RWPE2 (cell line): ENCODE measurements around the gene PIK3CB.
"Not testable (repeated sequence)": the region's sequence is repeated elsewhere in the genome, so short reads cannot be mapped to it uniquely, and the experiment has no call there.

Experiments used
- ATAC-seq: fragments of 200-7000 bp; cut with Tn5 transposase; 3 replicates; pipeline ENCODE4 v1.9.1; 2021; ENCODE audit warnings: low read depth
- DNase-seq: peaks from one replicate; pipeline ENCODE4 v3.0.0-alpha.2; 2020; ENCODE audit warnings: low spot score
- H3K27ac ChIP-seq: fragments of 450-650 bp; 2 replicates; pipeline ENCODE4 v1.5.1; 2017; ENCODE audit warnings: mild to moderate bottlenecking; ENCODE audit not compliant: poor library complexity, severe bottlenecking
- H3K27me3 ChIP-seq: fragments of 250-450 bp; sonication (Bioruptor Pico); 2 replicates; pipeline ENCODE4 v1.5.1; 2021; ENCODE audit warnings: mild to moderate bottlenecking, moderate library complexity; ENCODE audit not compliant: insufficient read depth, poor library complexity, severe bottlenecking
- H3K36me3 ChIP-seq: fragments of 250-450 bp; sonication (Bioruptor Pico); 2 replicates; pipeline ENCODE4 v1.5.1; 2020; ENCODE audit warnings: low read depth, mild to moderate bottlenecking, moderate library complexity
- H3K4me1 ChIP-seq: fragments of 250-450 bp; sonication (Bioruptor Pico); 2 replicates; pipeline ENCODE4 v1.5.1; 2021; ENCODE audit warnings: mild to moderate bottlenecking, moderate library complexity; ENCODE audit not compliant: insufficient read depth, poor library complexity, severe bottlenecking
- H3K4me3 ChIP-seq: fragments of 250-450 bp; sonication (Bioruptor Pico); 2 replicates; pipeline ENCODE4 v1.5.1; 2021; ENCODE audit warnings: mild to moderate bottlenecking, moderate library complexity; ENCODE audit not compliant: severe bottlenecking
- H3K9me3 ChIP-seq: fragments of 250-450 bp; sonication (Bioruptor Pico); 2 replicates; pipeline ENCODE4 v1.5.1; 2021; ENCODE audit warnings: mild to moderate bottlenecking, moderate library complexity; ENCODE audit not compliant: severe bottlenecking
- TF ChIP-seq, protein P1 (sequence below): fragments of 450-650 bp; IDR thresholded peaks from one replicate; pipeline ENCODE4 v1.5.1; 2017; ENCODE audit warnings: mild to moderate bottlenecking, moderate library complexity; ENCODE audit not compliant: poor library complexity, severe bottlenecking

The PIK3CB gene

DNA sequence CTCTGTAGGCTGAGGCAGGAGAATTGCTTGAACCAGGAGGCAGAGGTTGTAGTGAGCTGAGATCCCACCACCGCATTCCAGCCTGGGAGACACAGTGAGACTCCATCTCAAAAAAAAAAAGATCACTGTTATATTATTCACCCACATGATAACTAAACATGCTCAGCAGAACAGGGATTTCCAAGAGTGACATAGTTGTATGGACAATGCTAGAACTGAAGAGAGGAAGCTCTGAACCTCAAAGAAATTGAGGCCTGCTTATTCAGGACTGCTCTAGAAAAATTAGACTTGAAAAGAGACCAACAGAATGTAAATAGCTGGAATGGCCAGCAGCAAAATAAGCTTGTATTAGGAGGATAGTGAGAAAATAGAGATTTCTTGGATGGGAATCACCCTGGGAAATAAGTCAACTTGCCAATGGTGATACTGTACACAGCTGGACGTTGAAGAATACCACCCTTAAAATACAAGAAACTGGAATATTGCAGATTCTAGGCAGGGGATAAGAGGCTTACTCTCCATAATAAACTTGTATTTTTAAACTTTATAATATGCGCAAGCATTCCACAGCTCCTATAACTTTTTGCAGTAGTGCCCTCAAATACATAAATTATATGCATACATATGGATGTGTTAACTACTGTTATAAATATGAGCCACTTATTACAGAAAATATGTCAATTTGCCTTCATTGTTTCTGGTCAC, 28.2 kb downstream of the PIK3CB start:
- no peak for ATAC-seq
- H3K36me3 ChIP-seq, result 0 out of 2 replicates have a peak, but pooled peaks cover 7% of the 10 kb centered on the region
- no peaks in the 10 kb centered on the region for H3K27me3 ChIP-seq
- no peak for DNase-seq
- H3K27ac ChIP-seq, result no peak overlapping the region
- no peak overlapping the region for H3K4me3 ChIP-seq
- no peaks in the 10 kb centered on the region for H3K9me3 ChIP-seq
- TF ChIP-seq, protein P1, sequence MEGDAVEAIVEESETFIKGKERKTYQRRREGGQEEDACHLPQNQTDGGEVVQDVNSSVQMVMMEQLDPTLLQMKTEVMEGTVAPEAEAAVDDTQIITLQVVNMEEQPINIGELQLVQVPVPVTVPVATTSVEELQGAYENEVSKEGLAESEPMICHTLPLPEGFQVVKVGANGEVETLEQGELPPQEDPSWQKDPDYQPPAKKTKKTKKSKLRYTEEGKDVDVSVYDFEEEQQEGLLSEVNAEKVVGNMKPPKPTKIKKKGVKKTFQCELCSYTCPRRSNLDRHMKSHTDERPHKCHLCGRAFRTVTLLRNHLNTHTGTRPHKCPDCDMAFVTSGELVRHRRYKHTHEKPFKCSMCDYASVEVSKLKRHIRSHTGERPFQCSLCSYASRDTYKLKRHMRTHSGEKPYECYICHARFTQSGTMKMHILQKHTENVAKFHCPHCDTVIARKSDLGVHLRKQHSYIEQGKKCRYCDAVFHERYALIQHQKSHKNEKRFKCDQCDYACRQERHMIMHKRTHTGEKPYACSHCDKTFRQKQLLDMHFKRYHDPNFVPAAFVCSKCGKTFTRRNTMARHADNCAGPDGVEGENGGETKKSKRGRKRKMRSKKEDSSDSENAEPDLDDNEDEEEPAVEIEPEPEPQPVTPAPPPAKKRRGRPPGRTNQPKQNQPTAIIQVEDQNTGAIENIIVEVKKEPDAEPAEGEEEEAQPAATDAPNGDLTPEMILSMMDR, result no peak
- peaks cover 7% of the 10 kb centered on the region for H3K4me1 ChIP-seq

DNA sequence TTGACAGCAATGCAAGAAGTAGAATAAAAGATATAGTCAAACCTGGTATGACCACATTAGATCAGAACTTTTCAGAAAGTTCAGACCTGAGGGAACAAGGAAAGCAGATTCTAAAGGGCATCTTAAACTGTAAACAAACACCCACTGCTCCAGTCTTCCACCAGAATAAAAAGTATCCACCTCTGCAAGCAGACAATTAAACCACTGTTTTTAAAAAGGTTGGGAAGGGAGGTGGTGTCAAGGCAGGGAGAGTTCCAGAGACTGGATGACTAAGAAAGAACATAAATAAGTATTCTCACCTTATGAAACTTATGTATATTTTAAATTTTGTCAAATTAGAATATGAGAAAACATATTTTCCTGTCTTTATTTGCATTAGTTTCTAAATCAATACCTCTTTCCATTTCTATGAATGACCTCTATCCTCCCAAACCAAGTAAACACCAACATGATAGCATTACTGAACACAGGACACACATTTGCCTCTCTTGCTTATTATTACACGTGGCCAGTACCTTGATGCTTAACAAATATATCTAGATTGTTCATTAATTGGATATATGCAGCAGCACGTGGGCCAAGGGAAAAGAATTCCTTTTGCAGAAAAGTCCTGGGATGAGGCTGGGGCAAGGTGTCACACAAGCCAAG, 31.6 kb downstream of the PIK3CB start:
- H3K9me3 ChIP-seq, result no peaks in the 10 kb centered on the region
- no peak overlapping the region for H3K27ac ChIP-seq
- H3K4me1 ChIP-seq, result peaks cover 7% of the 10 kb centered on the region
- H3K36me3 ChIP-seq, result 0 out of 2 replicates have a peak, but pooled peaks cover 7% of the 10 kb centered on the region
- TF ChIP-seq, protein P1, result no peak
- no peak for ATAC-seq
- no peak overlapping the region for H3K4me3 ChIP-seq
- no peaks in the 10 kb centered on the region for H3K27me3 ChIP-seq
- DNase-seq, result no peak

GRCh38 chr3:138802223-138802622, 32.5 kb downstream of the PIK3CB start:
- H3K4me1 ChIP-seq, DNase-seq: not testable (repeated sequence)

DNA sequence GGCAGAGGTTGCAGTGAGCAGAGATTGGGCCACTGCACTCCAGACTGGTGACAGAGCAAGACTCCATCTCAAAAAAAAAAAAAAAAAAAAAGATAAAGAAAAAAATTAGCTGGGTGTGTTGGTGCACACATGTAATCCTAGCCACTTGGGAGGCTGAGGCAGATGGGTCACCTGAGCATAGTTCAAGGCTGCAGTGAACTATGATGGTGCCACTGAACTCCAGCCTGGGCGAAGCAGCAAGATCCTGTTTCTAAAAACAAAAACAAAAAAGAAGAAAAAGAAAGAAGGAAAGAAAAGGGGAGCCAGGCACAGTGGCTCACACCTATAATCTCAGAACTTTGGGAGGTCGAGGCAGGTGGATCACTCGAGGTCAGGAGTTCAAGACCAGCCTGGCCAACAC, 32.9 kb downstream of the PIK3CB start:
- Histone ChIP-seq H3K9me3 (no peaks in the 10 kb centered on the region), H3K27me3 (no peaks in the 10 kb centered on the region), H3K4me3 (no peak overlapping the region), H3K27ac (no peak overlapping the region), H3K4me1 (peaks cover 7% of the 10 kb centered on the region), H3K36me3 (0 out of 2 replicates have a peak, but pooled peaks cover 7% of the 10 kb centered on the region)
- DNase-seq, result no peak
- ATAC-seq, result no peak
- TF ChIP-seq, protein P1, result no peak

More at GRCh38 chr3:138802223-138802622, 32.5 kb downstream of the PIK3CB start:
- not testable (repeated sequence) for H3K36me3 ChIP-seq, H3K9me3 ChIP-seq, H3K27ac ChIP-seq, ATAC-seq, H3K27me3 ChIP-seq, H3K4me3 ChIP-seq

DNA sequence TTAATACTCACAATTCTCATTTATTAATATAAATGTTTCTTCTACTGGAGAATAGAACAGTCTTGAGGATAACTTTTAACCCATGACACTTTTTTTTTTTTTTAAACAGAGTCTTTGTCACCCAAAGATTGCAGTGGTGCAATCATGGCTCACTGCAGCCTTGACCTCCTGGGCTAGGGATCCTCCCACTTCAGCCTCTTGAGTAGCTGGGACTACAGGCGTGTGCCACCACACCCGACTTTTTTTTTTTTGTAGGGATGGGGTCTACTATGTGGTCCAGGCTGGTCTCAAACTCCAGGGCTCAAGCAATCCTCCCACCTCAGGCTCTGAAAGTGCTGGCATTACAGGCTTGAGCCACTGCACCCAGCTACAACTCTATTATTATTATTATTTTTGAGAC, 34.5 kb downstream of the PIK3CB start:
- no peak for DNase-seq
- H3K27me3 ChIP-seq, result no peaks in the 10 kb centered on the region
- no peak for ATAC-seq
- H3K4me3 ChIP-seq, result no peak overlapping the region
- H3K36me3 ChIP-seq, result no peaks in the 10 kb centered on the region
- TF ChIP-seq, protein P1, result no peak
- peaks cover 7% of the 10 kb centered on the region for H3K4me1 ChIP-seq
- H3K27ac ChIP-seq, result no peak overlapping the region
- no peaks in the 10 kb centered on the region for H3K9me3 ChIP-seq
